HG03521 (cell line): ENCODE results near the gene ABHD18.
"Not testable (repeated sequence)": the region's sequence is repeated elsewhere in the genome, so short reads cannot be mapped to it uniquely, and the experiment has no call there.

Source experiments
- ATAC-seq: cut with Tn5 transposase; IDR thresholded peaks from one replicate; pipeline ENCODE4 v1.9.1; 2021; ENCODE audit warnings: mild to moderate bottlenecking, moderate library complexity; ENCODE audit not compliant: unreplicated experiment

ABHD18 gene

GRCh38 chr4:128061566-128062536, 96.6 kb downstream of the ABHD18 start:
- peak; percentile 38 for ATAC-seq

DNA sequence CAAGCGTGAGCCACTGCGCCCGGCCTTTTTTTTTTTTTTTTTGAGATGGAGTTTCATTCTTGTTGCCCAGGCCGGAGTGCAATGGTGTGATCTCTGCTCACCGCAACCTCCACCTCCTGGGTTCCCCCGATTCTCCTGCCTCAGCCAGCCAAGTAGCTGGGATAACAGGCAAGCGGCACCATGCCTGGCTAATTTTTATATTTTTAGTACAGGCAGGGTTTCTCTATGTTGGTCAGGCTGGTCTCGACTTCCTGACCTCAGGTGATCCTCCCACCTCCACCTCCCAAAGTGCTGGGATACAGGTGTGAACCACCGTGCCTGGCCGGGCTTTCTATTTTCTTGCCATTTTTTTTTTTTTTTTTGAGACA, 101.2 kb downstream of the ABHD18 start:
- ATAC-seq: not testable (repeated sequence)

DNA sequence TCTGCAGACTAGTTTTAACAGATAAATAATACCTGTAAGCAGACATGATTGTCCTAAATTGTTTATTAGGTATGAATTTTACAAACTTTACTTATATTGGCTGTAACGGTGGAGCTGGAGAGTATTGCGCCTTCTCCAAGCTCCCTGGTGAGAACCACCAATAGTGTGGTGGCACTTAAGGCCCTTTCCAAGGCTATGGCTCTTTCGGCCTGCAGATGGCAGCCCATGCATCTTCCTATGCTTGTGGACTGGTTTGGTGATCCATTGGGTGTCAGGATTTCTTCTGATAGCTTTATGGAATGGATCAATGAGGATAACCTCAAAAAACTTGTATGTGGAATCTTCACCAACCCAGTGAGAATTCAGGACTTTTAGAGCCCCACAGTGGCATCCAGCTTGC, 103.7 kb downstream of the ABHD18 start:
- no peak for ATAC-seq

DNA sequence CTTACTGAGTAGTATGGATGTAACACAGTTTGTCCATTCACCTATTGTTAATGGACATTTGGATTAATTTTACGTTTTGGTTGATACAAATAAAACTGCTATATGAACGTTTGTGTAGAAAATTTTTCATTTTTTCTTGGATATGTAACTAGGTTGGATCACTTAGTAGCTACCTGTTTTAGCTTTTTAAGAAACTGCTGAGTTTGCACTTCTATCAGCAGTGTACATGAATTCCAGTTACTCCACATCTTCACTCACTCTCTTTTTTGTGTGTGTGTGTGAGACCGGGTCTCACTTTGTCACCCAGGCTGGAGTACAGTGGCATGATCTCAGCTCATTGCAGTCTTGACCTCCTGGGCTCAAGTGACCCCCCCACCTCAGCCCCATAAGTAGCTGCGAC, 111.3 kb downstream of the ABHD18 start:
- no peak for ATAC-seq
